Mammary epithelial cell (primary cell): ENCODE results near the gene PRPF8.
"Not testable (repeated sequence)": the region's sequence is repeated elsewhere in the genome, so short reads cannot be mapped to it uniquely, and the experiment has no call there.

Experiments used
- EZH2 ChIP-seq: IDR thresholded peaks from 2 replicates; pipeline ENCODE4 v1.6.1; 2012; ENCODE audit warnings: low read length, inconsistent platforms, borderline replicate concordance
- TF ChIP-seq, protein P1 (sequence below), 2 donors: IDR thresholded peaks in 1 of 2; conservative IDR thresholded peaks in 1 of 2; 2 replicates each; pipeline ENCODE4 v1.5.1; 2011 to 2012; ENCODE audit warnings: inconsistent platforms in 2 of 2, low read length in 2 of 2, mild to moderate bottlenecking in 2 of 2, control low read depth in 1 of 2, low read depth in 1 of 2; ENCODE audit not compliant: insufficient read depth in 1 of 2; ENCODE audit errors: extremely low read depth in 1 of 2

DNA sequence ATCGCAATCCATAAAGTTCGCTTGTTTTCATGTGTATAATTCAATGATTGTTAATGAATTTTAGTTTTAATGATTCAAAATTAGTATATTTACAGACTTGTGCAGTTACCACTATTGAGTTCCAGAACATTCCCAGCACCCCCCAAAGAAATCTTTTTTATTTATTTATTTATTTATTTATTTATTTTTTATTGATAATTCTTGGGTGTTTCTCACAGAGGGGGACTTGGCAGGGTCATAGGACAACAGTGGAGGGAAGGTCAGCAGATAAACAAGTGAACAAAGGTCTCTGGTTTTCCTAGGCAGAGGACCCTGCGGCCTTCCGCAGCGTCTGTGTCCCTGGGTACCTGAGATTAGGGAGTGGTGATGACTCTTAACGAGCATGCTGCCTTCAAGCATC, 3.7 kb upstream of the PRPF8 start:
- TF ChIP-seq, protein P1, sequence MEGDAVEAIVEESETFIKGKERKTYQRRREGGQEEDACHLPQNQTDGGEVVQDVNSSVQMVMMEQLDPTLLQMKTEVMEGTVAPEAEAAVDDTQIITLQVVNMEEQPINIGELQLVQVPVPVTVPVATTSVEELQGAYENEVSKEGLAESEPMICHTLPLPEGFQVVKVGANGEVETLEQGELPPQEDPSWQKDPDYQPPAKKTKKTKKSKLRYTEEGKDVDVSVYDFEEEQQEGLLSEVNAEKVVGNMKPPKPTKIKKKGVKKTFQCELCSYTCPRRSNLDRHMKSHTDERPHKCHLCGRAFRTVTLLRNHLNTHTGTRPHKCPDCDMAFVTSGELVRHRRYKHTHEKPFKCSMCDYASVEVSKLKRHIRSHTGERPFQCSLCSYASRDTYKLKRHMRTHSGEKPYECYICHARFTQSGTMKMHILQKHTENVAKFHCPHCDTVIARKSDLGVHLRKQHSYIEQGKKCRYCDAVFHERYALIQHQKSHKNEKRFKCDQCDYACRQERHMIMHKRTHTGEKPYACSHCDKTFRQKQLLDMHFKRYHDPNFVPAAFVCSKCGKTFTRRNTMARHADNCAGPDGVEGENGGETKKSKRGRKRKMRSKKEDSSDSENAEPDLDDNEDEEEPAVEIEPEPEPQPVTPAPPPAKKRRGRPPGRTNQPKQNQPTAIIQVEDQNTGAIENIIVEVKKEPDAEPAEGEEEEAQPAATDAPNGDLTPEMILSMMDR (conservative IDR thresholded peaks at IDR 0.05 in 1 of 2, IDR thresholded peaks at IDR 0.05 in 1 of 2; ENCODE audit: extremely low read depth in 1 of 2, insufficient read depth in 1 of 2, low read depth in 1 of 2, low read length in 2 of 2): not testable (repeated sequence)
- not testable (repeated sequence) for TF ChIP-seq EZH2
